Caco-2 (cell line): ENCODE results near the gene MLIP. TPM values are rescaled to one million over a fixed set of nuclear protein-coding genes. Genes with fewer than 3 reads are reported as not detected.

ENCODE experiments used
- BruUV-seq: library from RNA; stranded (reverse); fragments of 400-500 nt; replicated peaks from 2 replicates; lab custom pipeline; 2021; lab: Mats Ljungman, UMichigan
- CTCF ChIA-PET: fragments of 300-600 bp; sonication (Branson Sonifier 250); formaldehyde crosslinking; loops from one replicate; lab custom pipeline; 2022; ENCODE audit warnings: antibody characterized with exemption; lab: Charles Lee
- POLR2A ChIA-PET: fragments of 300-600 bp; sonication (Branson Sonifier 250); formaldehyde crosslinking; loops from one replicate; lab custom pipeline; 2022; ENCODE audit warnings: antibody characterized with exemption; lab: Charles Lee
- DNase-seq, 2 experiments: peaks; one replicate each; pipeline versions ENCODE4 v3.0.0 to v3.0.0-alpha.2; 2020 to 2022
- H3K27me3 ChIP-seq: replicated peaks from 2 replicates; pipeline ENCODE4 v1.6.0; 2011; ENCODE audit warnings: low read length; ENCODE audit not compliant: control insufficient read depth, insufficient read depth
- H3K36me3 ChIP-seq: 2 replicates; pipeline ENCODE4 v1.5.1; 2011; ENCODE audit warnings: low read length; ENCODE audit not compliant: control insufficient read depth, insufficient read depth
- H3K4me1 ChIP-seq: fragments of 250-450 bp; sonication (Bioruptor Pico); 2 replicates; pipeline ENCODE4 v1.5.1; 2020; ENCODE audit warnings: mild to moderate bottlenecking
- H3K4me3 ChIP-seq: 2 replicates; pipeline ENCODE4 v1.5.1; 2011; ENCODE audit warnings: low read depth, mild to moderate bottlenecking, control low read depth, low read length
- H3K9me3 ChIP-seq: fragments of 250-450 bp; sonication (Bioruptor Pico); 2 replicates; pipeline ENCODE4 v1.5.1; 2020; ENCODE audit warnings: mild to moderate bottlenecking, moderate library complexity
- H3K27ac Mint-ChIP-seq: one replicate; pipeline ENCODE4 v1.8.0; 2022; ENCODE audit warnings: mixed read lengths; ENCODE audit not compliant: unreplicated experiment
- H3K27me3 Mint-ChIP-seq: one replicate; pipeline ENCODE4 v1.8.0; 2022; ENCODE audit warnings: mixed read lengths; ENCODE audit not compliant: insufficient read depth, unreplicated experiment
- H3K36me3 Mint-ChIP-seq: one replicate; pipeline ENCODE4 v1.8.0; 2022; ENCODE audit warnings: mild to moderate bottlenecking, mixed read lengths; ENCODE audit not compliant: insufficient read depth, unreplicated experiment
- H3K4me1 Mint-ChIP-seq: one replicate; pipeline ENCODE4 v1.8.0; 2022; ENCODE audit warnings: low read depth, mixed read lengths; ENCODE audit not compliant: unreplicated experiment
- H3K4me3 Mint-ChIP-seq: one replicate; pipeline ENCODE4 v1.8.0; 2022; ENCODE audit warnings: mild to moderate bottlenecking, moderate library complexity, mixed read lengths; ENCODE audit not compliant: unreplicated experiment
- H3K9me3 Mint-ChIP-seq: one replicate; pipeline ENCODE4 v1.8.0; 2022; ENCODE audit warnings: mixed read lengths; ENCODE audit not compliant: unreplicated experiment
- CTCF ChIP-seq, 2 experiments: fragments of 200-600 bp in 1 of 2; IDR thresholded peaks; 1 replicate in 1 of 2; 2 replicates in 1 of 2; pipeline versions ENCODE4 v1.5.1 to v1.8.0; 2011 to 2022; ENCODE audit warnings: antibody characterized with exemption in 1 of 2, control low read depth in 1 of 2, inconsistent platforms in 1 of 2, low read depth in 1 of 2, low read length in 1 of 2, mild to moderate bottlenecking in 1 of 2, moderate library complexity in 1 of 2; ENCODE audit not compliant: insufficient read depth in 1 of 2, severe bottlenecking in 1 of 2, unreplicated experiment in 1 of 2
- intact Hi-C: fragments of 100-400 bp; cut with micrococcal nuclease; formaldehyde crosslinking; loops from one replicate; pipeline ENCODE4 v1.10.0; 2022; ENCODE audit not compliant: unreplicated experiment
- total RNA-seq: library from RNA; stranded (reverse); gene quantifications from 2 replicates; pipeline ENCODE4 v1.2.3, GENCODE V29; 2022

MLIP gene
- total RNA-seq, 1 experiment from 2014 or later: 0.88 TPM

GRCh38 chr6:54284161-54284860 lies 173.1 kb downstream of the MLIP start:
- H3K9me3 Mint-ChIP-seq: no peaks in the 10 kb centered on the region

GRCh38 chr6:54285595-54285994 lies 174.4 kb downstream of the MLIP start:
- no TSS peak for BruUV-seq
- Mint-ChIP-seq H3K27ac (no peak overlapping the region), H3K27me3 (no peaks in the 10 kb centered on the region), H3K9me3 (no peaks in the 10 kb centered on the region), H3K36me3 (no peaks in the 10 kb centered on the region), H3K4me3 (no peak overlapping the region), H3K4me1 (no peaks in the 10 kb centered on the region)
- no peak for DNase-seq
- POLR2A ChIA-PET: no interaction called here
- no peak for TF ChIP-seq CTCF (IDR thresholded peaks at IDR 0.05; ENCODE audit: insufficient read depth in 1 of 2, low read depth in 1 of 2, low read length in 1 of 2, severe bottlenecking in 1 of 2, unreplicated experiment in 1 of 2)
- CTCF ChIA-PET: no interaction called here
- Histone ChIP-seq H3K9me3 (no peaks in the 10 kb centered on the region), H3K27me3 (no peaks in the 10 kb centered on the region), H3K4me1 (no peaks in the 10 kb centered on the region), H3K36me3 (no peaks in the 10 kb centered on the region), H3K4me3 (no peak overlapping the region)
- intact Hi-C loops: no loop called here

More at GRCh38 chr6:54284161-54284860, 173.1 kb downstream of the MLIP start:
- H3K4me3 Mint-ChIP-seq: no peak overlapping the region
- H3K36me3 ChIP-seq: no peaks in the 10 kb centered on the region
- no peak for DNase-seq
- no TSS peak for BruUV-seq
- POLR2A ChIA-PET: no interaction called here
- TF ChIP-seq CTCF (IDR thresholded peaks at IDR 0.05; ENCODE audit: insufficient read depth in 1 of 2, low read depth in 1 of 2, low read length in 1 of 2, severe bottlenecking in 1 of 2, unreplicated experiment in 1 of 2): no peak
- H3K4me1 ChIP-seq: no peaks in the 10 kb centered on the region
- intact Hi-C loops: no loop called here
- no peak overlapping the region for H3K27ac Mint-ChIP-seq
- H3K4me3 ChIP-seq: no peak overlapping the region
- H3K36me3 Mint-ChIP-seq: no peaks in the 10 kb centered on the region
- H3K27me3 Mint-ChIP-seq: no peaks in the 10 kb centered on the region
- CTCF ChIA-PET: no interaction called here
- no peaks in the 10 kb centered on the region for H3K4me1 Mint-ChIP-seq
- H3K9me3 ChIP-seq: no peaks in the 10 kb centered on the region
- no peaks in the 10 kb centered on the region for H3K27me3 ChIP-seq

- POLR2A ChIA-PET: no interaction called here
- Mint-ChIP-seq H3K4me1 (no peaks in the 10 kb centered on the region), H3K9me3 (no peaks in the 10 kb centered on the region), H3K4me3 (no peak overlapping the region), H3K36me3 (no peaks in the 10 kb centered on the region), H3K27ac (no peak overlapping the region), H3K27me3 (no peaks in the 10 kb centered on the region)
- H3K36me3 ChIP-seq: no peaks in the 10 kb centered on the region
- intact Hi-C loops: no loop called here
- CTCF ChIA-PET: no interaction called here
- H3K27me3 ChIP-seq: no peaks in the 10 kb centered on the region
- TF ChIP-seq CTCF (IDR thresholded peaks at IDR 0.05; ENCODE audit: insufficient read depth in 1 of 2, low read depth in 1 of 2, low read length in 1 of 2, severe bottlenecking in 1 of 2, unreplicated experiment in 1 of 2): no peak
- DNase-seq: no peak
- BruUV-seq: no TSS peak
- H3K4me1 ChIP-seq: no peaks in the 10 kb centered on the region
- H3K9me3 ChIP-seq: no peaks in the 10 kb centered on the region
- H3K4me3 ChIP-seq: no peak overlapping the region
These were observed 174.9 kb downstream of the MLIP start for GRCh38 chr6:54286141-54286540.
